ENCODE measurements around the gene NELL2.

NELL2 gene

GRCh38 chr12:44616402-44616801 lies 259.7 kb downstream of the NELL2 start:
- TF ChIP-seq POLR2A (IDR thresholded peaks at IDR 0.05; ENCODE audit: low read depth, low read length) = no peak
- FAIRE-seq (no peak), DNase-seq (ENCODE audit: insufficient read length, low spot score) (no peak)

- no peak for FAIRE-seq
- no peak for DNase-seq (ENCODE audit: insufficient read length, low spot score)
- no peak for TF ChIP-seq POLR2A (IDR thresholded peaks at IDR 0.05; ENCODE audit: low read depth, low read length)
Measured at GRCh38 chr12:44611538-44611937, 264.6 kb downstream of the NELL2 start.

- FAIRE-seq (no peak), DNase-seq (ENCODE audit: insufficient read length, low spot score) (no peak)
- no peak for TF ChIP-seq POLR2A (IDR thresholded peaks at IDR 0.05; ENCODE audit: low read depth, low read length)
Measured at GRCh38 chr12:44603701-44604100, 272.4 kb downstream of the NELL2 start.

GRCh38 chr12:44592626-44593025 lies 283.5 kb downstream of the NELL2 start:
- DNase-seq (ENCODE audit: insufficient read length, low spot score) (no peak), FAIRE-seq (no peak)
- no peak for TF ChIP-seq POLR2A (IDR thresholded peaks at IDR 0.05; ENCODE audit: low read depth, low read length)

- no peak for DNase-seq (ENCODE audit: insufficient read length, low spot score)
- no peak for TF ChIP-seq POLR2A (IDR thresholded peaks at IDR 0.05; ENCODE audit: low read depth, low read length)
- FAIRE-seq = no peak
Measured at GRCh38 chr12:44589697-44590096, 286.4 kb downstream of the NELL2 start.

GRCh38 chr12:44588651-44589050 lies 287.5 kb downstream of the NELL2 start:
- DNase-seq (ENCODE audit: insufficient read length, low spot score) (no peak), FAIRE-seq (no peak)
- TF ChIP-seq POLR2A (IDR thresholded peaks at IDR 0.05; ENCODE audit: low read depth, low read length) = no peak

GRCh38 chr12:44584625-44585024 lies 291.5 kb downstream of the NELL2 start:
- FAIRE-seq (no peak), DNase-seq (ENCODE audit: insufficient read length, low spot score) (no peak)
- no peak for TF ChIP-seq POLR2A (IDR thresholded peaks at IDR 0.05; ENCODE audit: low read depth, low read length)

GRCh38 chr12:44582521-44582920 lies 293.6 kb downstream of the NELL2 start:
- FAIRE-seq = no peak
- DNase-seq (ENCODE audit: insufficient read length, low spot score) = no peak
- TF ChIP-seq POLR2A (IDR thresholded peaks at IDR 0.05; ENCODE audit: low read depth, low read length) = no peak

- FAIRE-seq = no peak
Measured at GRCh38 chr12:44581642-44582242, 294.4 kb downstream of the NELL2 start.

GRCh38 chr12:44574586-44574985 lies 301.5 kb downstream of the NELL2 start:
- DNase-seq (ENCODE audit: insufficient read length, low spot score) (no peak), FAIRE-seq (no peak)
- TF ChIP-seq POLR2A (IDR thresholded peaks at IDR 0.05; ENCODE audit: low read depth, low read length) = no peak

More at GRCh38 chr12:44581642-44582242, 294.4 kb downstream of the NELL2 start:
- DNase-seq (ENCODE audit: insufficient read length, low spot score) = no peak
- no peak for TF ChIP-seq POLR2A (IDR thresholded peaks at IDR 0.05; ENCODE audit: low read depth, low read length)

- FAIRE-seq (no peak), DNase-seq (ENCODE audit: insufficient read length, low spot score) (no peak)
Measured at GRCh38 chr12:44573723-44574122, 302.4 kb downstream of the NELL2 start.

GRCh38 chr12:44571006-44571550 lies 305.0 kb downstream of the NELL2 start:
- DNase-seq (ENCODE audit: insufficient read length, low spot score) (no peak), FAIRE-seq (no peak)
- no peak for TF ChIP-seq POLR2A (IDR thresholded peaks at IDR 0.05; ENCODE audit: low read depth, low read length)

More at GRCh38 chr12:44573723-44574122, 302.4 kb downstream of the NELL2 start:
- TF ChIP-seq POLR2A (IDR thresholded peaks at IDR 0.05; ENCODE audit: low read depth, low read length) = no peak

GRCh38 chr12:44570036-44570583 lies 306.0 kb downstream of the NELL2 start:
- TF ChIP-seq POLR2A (IDR thresholded peaks at IDR 0.05; ENCODE audit: low read depth, low read length) = no peak
- no peak for FAIRE-seq
- DNase-seq (ENCODE audit: insufficient read length, low spot score) = no peak

GRCh38 chr12:44565163-44565562 lies 311.0 kb downstream of the NELL2 start:
- no peak for FAIRE-seq
- no peak for DNase-seq (ENCODE audit: insufficient read length, low spot score)
- no peak for TF ChIP-seq POLR2A (IDR thresholded peaks at IDR 0.05; ENCODE audit: low read depth, low read length)

- FAIRE-seq = no peak
- TF ChIP-seq POLR2A (IDR thresholded peaks at IDR 0.05; ENCODE audit: low read depth, low read length) = no peak
- no peak for DNase-seq (ENCODE audit: insufficient read length, low spot score)
Measured at GRCh38 chr12:44563486-44563885, 312.6 kb downstream of the NELL2 start.
